ENCODE results near the gene CUL4B. TPM values are rescaled to one million over a fixed set of nuclear protein-coding genes. Genes with fewer than 3 reads are reported as not detected.
A peak's percentile ranks its signal among the peaks of the same experiment; 100 is the strongest.

The CUL4B gene
- total and polyA plus RNA-seq, 2 donors (not counting 3 experiments of a cell fraction or from before 2014, with no cell fraction given): 22.2 to 90.0 TPM

DNA sequence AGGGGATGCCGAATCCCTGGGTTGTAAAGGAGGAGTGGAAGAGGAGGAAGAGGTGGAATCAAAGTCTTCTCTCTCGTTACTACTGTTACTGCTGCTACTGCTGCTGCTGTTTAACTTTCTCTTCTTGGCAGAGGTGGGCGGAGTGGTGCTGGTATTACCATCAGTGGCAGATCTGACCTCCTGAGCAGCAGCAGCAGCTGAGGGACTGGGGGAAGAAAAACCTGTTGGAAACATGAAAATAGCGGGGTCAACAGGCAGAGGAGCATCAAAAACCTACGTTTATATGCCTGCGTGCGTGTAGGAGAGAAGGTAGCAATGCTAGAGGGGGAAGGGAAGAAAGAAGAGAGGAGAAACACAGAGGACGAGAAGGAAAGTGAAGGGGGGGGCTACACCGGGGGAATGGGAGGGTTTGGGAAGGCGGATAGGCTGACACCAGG is 339 bp downstream of the CUL4B start:
- Histone ChIP-seq H4K20me1 (replicated peaks; ENCODE audit: control insufficient read depth, extremely low read depth, insufficient read depth, low read length) (no peaks in the 10 kb centered on the region), H3K9me1 (replicated peaks; ENCODE audit: control insufficient read depth, extremely low read depth, insufficient read depth, low read length) (no peaks in the 10 kb centered on the region), H3K4me2 (ENCODE audit: insufficient read depth, low read length) (peak overlapping the region; percentile 61), H3K79me2 (ENCODE audit: control insufficient read depth, insufficient read depth, low read length) (peaks cover 57% of the 10 kb centered on the region), H3K27ac (ENCODE audit: insufficient read depth, low read depth, low read length) (peak overlapping the region; percentile 94), H3K9ac (replicated peaks; ENCODE audit: extremely low read depth, insufficient read depth, low read length) (peak overlapping the region; percentile 92), H2AFZ (ENCODE audit: low read depth, low read length) (no peak overlapping the region), H3K4me3 (replicated peaks in 1 of 3; ENCODE audit: insufficient read depth in 1 of 3, low read depth in 1 of 3, low read length in 3 of 3) (peak overlapping the region; percentile 81 to 99 (median 98)), H3K4me1 (ENCODE audit: control insufficient read depth, extremely low read depth, insufficient read depth, low read length) (peaks cover 25% of the 10 kb centered on the region), H3K27me3 (ENCODE audit: control insufficient read depth in 2 of 2, insufficient read depth in 2 of 2, low read length in 2 of 2) (no peaks in the 10 kb centered on the region), H3K9me3 (replicated peaks; ENCODE audit: control insufficient read depth, insufficient read depth, low read length) (no peaks in the 10 kb centered on the region), H3K36me3 (ENCODE audit: control insufficient read depth in 2 of 2, extremely low read depth in 1 of 2, insufficient read depth in 2 of 2, low read length in 2 of 2) (peaks cover 0 to 5% of the 10 kb centered on the region in 2 experiments)
- DNase-seq (ENCODE audit: low read depth, low spot score): peak; percentile 64
- FAIRE-seq: peak; percentile 71
- TSS peak; percentile 53 for BruUV-seq (replicated peaks)
- dilution Hi-C loops (cut with MboI; ENCODE audit: extremely low pct_ligation_motif_present, low sequenced_read_pairs): no loop called here
- CTCF ChIA-PET: interaction anchor here (1.9 to 2.1 kb wide), 2 partner anchors 8 to 75 kb away, joined by 6 read pairs; no protein-coding TSS in a partner anchor
- TF ChIP-seq, protein P1, sequence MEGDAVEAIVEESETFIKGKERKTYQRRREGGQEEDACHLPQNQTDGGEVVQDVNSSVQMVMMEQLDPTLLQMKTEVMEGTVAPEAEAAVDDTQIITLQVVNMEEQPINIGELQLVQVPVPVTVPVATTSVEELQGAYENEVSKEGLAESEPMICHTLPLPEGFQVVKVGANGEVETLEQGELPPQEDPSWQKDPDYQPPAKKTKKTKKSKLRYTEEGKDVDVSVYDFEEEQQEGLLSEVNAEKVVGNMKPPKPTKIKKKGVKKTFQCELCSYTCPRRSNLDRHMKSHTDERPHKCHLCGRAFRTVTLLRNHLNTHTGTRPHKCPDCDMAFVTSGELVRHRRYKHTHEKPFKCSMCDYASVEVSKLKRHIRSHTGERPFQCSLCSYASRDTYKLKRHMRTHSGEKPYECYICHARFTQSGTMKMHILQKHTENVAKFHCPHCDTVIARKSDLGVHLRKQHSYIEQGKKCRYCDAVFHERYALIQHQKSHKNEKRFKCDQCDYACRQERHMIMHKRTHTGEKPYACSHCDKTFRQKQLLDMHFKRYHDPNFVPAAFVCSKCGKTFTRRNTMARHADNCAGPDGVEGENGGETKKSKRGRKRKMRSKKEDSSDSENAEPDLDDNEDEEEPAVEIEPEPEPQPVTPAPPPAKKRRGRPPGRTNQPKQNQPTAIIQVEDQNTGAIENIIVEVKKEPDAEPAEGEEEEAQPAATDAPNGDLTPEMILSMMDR (IDR thresholded peaks at IDR 0.05; ENCODE audit: extremely low read depth in 1 of 2, insufficient read depth in 1 of 2, low read depth in 1 of 2, low read length in 2 of 2): no peak
- TF ChIP-seq MYC (IDR thresholded peaks at IDR 0.05; ENCODE audit: low read depth, low read length) (no peak), POLR2AphosphoS5 (IDR thresholded peaks at IDR 0.05; ENCODE audit: insufficient read depth, low read depth, low read length) (no peak), GATA2 (IDR thresholded peaks at IDR 0.05; ENCODE audit: insufficient read depth, insufficient read length, low read depth, low read length) (no peak), EZH2 (IDR thresholded peaks at IDR 0.05; ENCODE audit: borderline replicate concordance, low read depth, low read length, severe bottlenecking) (no peak), JUN (IDR thresholded peaks at IDR 0.05; ENCODE audit: borderline replicate concordance, insufficient read depth, insufficient read length, low read depth) (no peak), POLR2A (IDR thresholded peaks at IDR 0.05; ENCODE audit: low read depth, low read length) (no peak), FOS (IDR thresholded peaks at IDR 0.05; ENCODE audit: borderline replicate concordance, insufficient read depth, low read length) (no peak)
- TF ChIP-seq, protein P2, sequence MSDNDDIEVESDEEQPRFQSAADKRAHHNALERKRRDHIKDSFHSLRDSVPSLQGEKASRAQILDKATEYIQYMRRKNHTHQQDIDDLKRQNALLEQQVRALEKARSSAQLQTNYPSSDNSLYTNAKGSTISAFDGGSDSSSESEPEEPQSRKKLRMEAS (IDR thresholded peaks at IDR 0.05; ENCODE audit: insufficient read depth, insufficient read length): no peak
- POLR2A ChIA-PET: interaction anchor here (1.5 to 2.0 kb wide), 3 partner anchors 11 to 74 kb away, joined by 6 to 17 read pairs (median 9); partner anchors contain the start of gene MCTS1
- intact Hi-C loops (cut with micrococcal nuclease): loop anchor here (1.0 to 5.0 kb wide), 3 partner anchors 10 to 177 kb away; no protein-coding TSS in a partner anchor

Data from endothelial cell of umbilical vein (primary cell).